Panc1 (cell line): Measurements from ENCODE around the gene MCCC2. TPM values are rescaled to one million over a fixed set of nuclear protein-coding genes. Genes with fewer than 3 reads are reported as not detected.

Source experiments
- ATAC-seq: fragments of 200-7000 bp; cut with Tn5 transposase; 2 replicates; pipeline ENCODE4 v1.9.1; 2020; ENCODE audit warnings: mild to moderate bottlenecking, moderate library complexity
- BruUV-seq: library from RNA; stranded (reverse); fragments of 400-500 nt; replicated peaks from 2 replicates; lab custom pipeline; 2021; lab: Mats Ljungman, UMichigan
- CTCF ChIA-PET: fragments of 300-600 bp; sonication (Branson Sonifier 250); formaldehyde crosslinking; loops from one replicate; lab custom pipeline; 2022; ENCODE audit warnings: antibody characterized with exemption; lab: Charles Lee
- POLR2A ChIA-PET: fragments of 300-600 bp; sonication (Branson Sonifier 250); formaldehyde crosslinking; loops from one replicate; lab custom pipeline; 2022; ENCODE audit warnings: antibody characterized with exemption; lab: Charles Lee
- DNase-seq: peaks from one replicate; pipeline ENCODE4 v3.0.0-alpha.2; 2010; ENCODE audit warnings: low read depth, low spot score
- H3K27ac ChIP-seq: 2 replicates; pipeline ENCODE4 v1.5.1; 2011; ENCODE audit warnings: mild to moderate bottlenecking, low read length, inconsistent platforms
- H3K27me3 ChIP-seq: fragments of 200-500 bp; sonication (Bioruptor generic); 2 replicates; pipeline ENCODE4 v1.6.0; 2014; ENCODE audit warnings: low read length, inconsistent platforms; ENCODE audit not compliant: control insufficient read depth, insufficient read depth
- H3K36me3 ChIP-seq: fragments of 200-500 bp; sonication (Bioruptor generic); 2 replicates; pipeline ENCODE4 v1.5.1; 2014; ENCODE audit warnings: inconsistent platforms, mild to moderate bottlenecking, low read length, moderate library complexity; ENCODE audit not compliant: control insufficient read depth, insufficient read depth
- H3K4me1 ChIP-seq: 2 replicates; pipeline ENCODE4 v1.5.1; 2011; ENCODE audit warnings: inconsistent platforms, mild to moderate bottlenecking, low read length, moderate library complexity; ENCODE audit not compliant: control insufficient read depth, insufficient read depth
- H3K4me3 ChIP-seq, 2 experiments: 2 replicates each; pipeline ENCODE4 v1.5.1; 2011 to 2012; ENCODE audit warnings: low read depth in 2 of 2, low read length in 2 of 2, mild to moderate bottlenecking in 2 of 2, inconsistent platforms in 1 of 2, moderate library complexity in 1 of 2
- H3K9me3 ChIP-seq: fragments of 200-500 bp; sonication (Bioruptor generic); 2 replicates; pipeline ENCODE4 v1.5.1; 2014; ENCODE audit warnings: low read depth, mild to moderate bottlenecking, inconsistent platforms, low read length, moderate library complexity; ENCODE audit not compliant: control insufficient read depth, insufficient read depth
- CTCF ChIP-seq: fragments of 450-650 bp; IDR thresholded peaks from 2 replicates; pipeline ENCODE4 v1.5.1; 2017; ENCODE audit warnings: mild to moderate bottlenecking
- POLR2AphosphoS5 ChIP-seq: IDR thresholded peaks from 2 replicates; pipeline ENCODE4 v1.6.1; 2012; ENCODE audit warnings: mild to moderate bottlenecking, low read depth, low read length, moderate library complexity
- REST ChIP-seq, 2 experiments: IDR thresholded peaks; 2 replicates each; pipeline ENCODE4 v1.6.1; 2011 to 2012; ENCODE audit warnings: low read depth in 2 of 2, control low read depth in 1 of 2, low read length in 1 of 2, mild to moderate bottlenecking in 1 of 2, moderate library complexity in 1 of 2; ENCODE audit not compliant: insufficient read depth in 1 of 2
- SIN3A ChIP-seq: IDR thresholded peaks from 2 replicates; pipeline ENCODE4 v1.6.1; 2012; ENCODE audit warnings: low read depth, mild to moderate bottlenecking, low read length, moderate library complexity, borderline replicate concordance; ENCODE audit not compliant: insufficient read depth
- TCF7L2 ChIP-seq: IDR thresholded peaks from 2 replicates; pipeline ENCODE4 v1.6.1; 2011; ENCODE audit warnings: mild to moderate bottlenecking, low read depth, low read length, inconsistent platforms
- in situ Hi-C: cut with HindIII; loops from 2 replicates; pipeline ENCODE4 v1.10.0; 2016; ENCODE audit warnings: low sequenced_read_pairs, low pct_unique_long_range_greater_than_20kb
- intact Hi-C: fragments of 100-400 bp; cut with micrococcal nuclease; formaldehyde crosslinking; loops from one replicate; pipeline ENCODE4 v1.10.0; 2022; ENCODE audit not compliant: unreplicated experiment
- total RNA-seq: library from RNA; stranded (reverse); gene quantifications from one replicate; pipeline ENCODE4 v1.2.1, GENCODE V29; 2021; ENCODE audit not compliant: unreplicated experiment

The MCCC2 gene
- total RNA-seq, 1 experiment from 2014 or later: 74.1 TPM

- no TSS peak for BruUV-seq
- POLR2A ChIA-PET: no interaction called here
- no peak for DNase-seq
- no peak for ATAC-seq
- Histone ChIP-seq H3K4me3 (no peak overlapping the region), H3K4me1 (no peaks in the 10 kb centered on the region), H3K27me3 (peaks cover 14% of the 10 kb centered on the region), H3K36me3 (no peaks in the 10 kb centered on the region), H3K27ac (no peak overlapping the region), H3K9me3 (no peaks in the 10 kb centered on the region)
- intact Hi-C loops: no loop called here
- TF ChIP-seq REST (IDR thresholded peaks at IDR 0.05; ENCODE audit: insufficient read depth in 1 of 2, low read depth in 2 of 2, low read length in 1 of 2) (no peak), CTCF (no peak), SIN3A (no peak), POLR2AphosphoS5 (no peak), TCF7L2 (no peak)
- CTCF ChIA-PET: interaction anchor here (0.5 kb wide), 1 partner anchor 79 kb away, joined by 3 read pairs; no protein-coding TSS in a partner anchor
- in situ Hi-C loops: no loop called here
Measured at GRCh38 chr5:71701407-71701806, 114.3 kb downstream of the MCCC2 start.

- ChIA-PET POLR2A (no interaction called here), CTCF (no interaction called here)
- Histone ChIP-seq H3K4me3 (no peak overlapping the region), H3K27ac (no peak overlapping the region), H3K27me3 (peaks cover 20% of the 10 kb centered on the region), H3K9me3 (no peaks in the 10 kb centered on the region), H3K4me1 (no peaks in the 10 kb centered on the region), H3K36me3 (no peaks in the 10 kb centered on the region)
- no peak for ATAC-seq
- no TSS peak for BruUV-seq
- DNase-seq: no peak
- intact Hi-C loops: no loop called here
- in situ Hi-C loops: no loop called here
- TF ChIP-seq TCF7L2: no peak
- no peak for TF ChIP-seq SIN3A
- TF ChIP-seq CTCF: no peak
- TF ChIP-seq POLR2AphosphoS5: no peak
- no peak for TF ChIP-seq REST (IDR thresholded peaks at IDR 0.05; ENCODE audit: insufficient read depth in 1 of 2, low read depth in 2 of 2, low read length in 1 of 2)
Measured at GRCh38 chr5:71703941-71704340, 116.8 kb downstream of the MCCC2 start.
